ENCODE results near the gene TMEM200C. TPM values are rescaled to one million over a fixed set of nuclear protein-coding genes. Genes with fewer than 3 reads are reported as not detected.

Gene TMEM200C
- total and polyA plus RNA-seq, 9 of the 15 experiments (the other 6 are each of a cell fraction or from before 2014, with no cell fraction given): 0.04 TPM; not detected in 8

- no peak for FAIRE-seq
- no peak for TF ChIP-seq ZNF75A (CRISPR knock-in tag; IDR thresholded peaks at IDR 0.05)
- no peak for TF ChIP-seq U2AF2 (optimal IDR thresholded peaks at IDR 0.05; ENCODE audit: low read depth, low read length)
- no peak for TF ChIP-seq SRSF9 (IDR thresholded peaks at IDR 0.05; ENCODE audit: borderline replicate concordance, low read depth, low read length)
- TF ChIP-seq CC2D1A (IDR thresholded peaks at IDR 0.05): no peak
- TF ChIP-seq TAF1 (IDR thresholded peaks at IDR 0.05; ENCODE audit: control insufficient read depth, extremely low read depth, insufficient read depth, low read length, severe bottlenecking): no peak
- no peak for TF ChIP-seq HMGXB4 (CRISPR knock-in tag; IDR thresholded peaks at IDR 0.05)
- no peak for TF ChIP-seq ZNF79 (CRISPR knock-in tag; IDR thresholded peaks at IDR 0.05; ENCODE audit: low read depth)
- no peak for TF ChIP-seq EGR1 (conservative IDR thresholded peaks at IDR 0.05)
- no peak for TF ChIP-seq GABPA (tag; conservative IDR thresholded peaks at IDR 0.05; ENCODE audit: low read depth)
- TF ChIP-seq HDAC1 (IDR thresholded peaks at IDR 0.05): no peak
- no peak for TF ChIP-seq PURB (CRISPR knock-in tag; IDR thresholded peaks at IDR 0.05; ENCODE audit: low read depth)
- no peak for TF ChIP-seq BRD9 (IDR thresholded peaks at IDR 0.05; ENCODE audit: low read depth, partially characterized antibody)
- no peak for TF ChIP-seq HMG20B (CRISPR knock-in tag; IDR thresholded peaks at IDR 0.05)
- TF ChIP-seq MCM5 (IDR thresholded peaks at IDR 0.05; ENCODE audit: low read depth): no peak
- TF ChIP-seq HMG20A (CRISPR knock-in tag; conservative IDR thresholded peaks at IDR 0.05): no peak
- TF ChIP-seq MLLT1 (IDR thresholded peaks at IDR 0.05): no peak
- no peak for TF ChIP-seq ZBTB8A (IDR thresholded peaks at IDR 0.05; ENCODE audit: partially characterized antibody)
- no peak for TF ChIP-seq HDAC6 (IDR thresholded peaks at IDR 0.05; ENCODE audit: low read depth, low read length)
- Histone ChIP-seq H3K4me2 (ENCODE audit: insufficient read depth, low read length) (no peak overlapping the region), H3K9me1 (ENCODE audit: control insufficient read depth, insufficient read depth, low read length) (no peaks in the 10 kb centered on the region), H3K4me3 (no peak overlapping the region), H3K27me3 (ENCODE audit: control insufficient read depth in 2 of 2, insufficient read depth in 2 of 2, low read length in 2 of 2) (no peaks in the 10 kb centered on the region), H2AFZ (ENCODE audit: low read depth, low read length) (no peak overlapping the region), H3K4me1 (replicated peaks in 1 of 2; ENCODE audit: control insufficient read depth in 2 of 2, insufficient read depth in 2 of 2, low read length in 2 of 2) (no peaks in the 10 kb centered on the region), H3K9ac (ENCODE audit: insufficient read depth in 1 of 2, low read depth in 2 of 2, low read length in 2 of 2) (no peak overlapping the region), H3K79me2 (ENCODE audit: control insufficient read depth, insufficient read depth, low read length) (no peaks in the 10 kb centered on the region), H4K20me1 (replicated peaks; ENCODE audit: control insufficient read depth, insufficient read depth, low read length) (no peaks in the 10 kb centered on the region), H3K36me3 (ENCODE audit: control insufficient read depth, insufficient read depth, low read length) (no peaks in the 10 kb centered on the region), H3K27ac (ENCODE audit: extremely low read depth, low read depth, low read length) (no peak overlapping the region), H3K9me3 (replicated peaks; ENCODE audit: control insufficient read depth, insufficient read depth, low read depth, low read length) (no peaks in the 10 kb centered on the region)
- intact Hi-C loops (cut with micrococcal nuclease): loop anchor here (10.0 kb wide), 1 partner anchor 329 kb away; no protein-coding TSS in a partner anchor
- no peak for ATAC-seq
- POLR2A ChIA-PET: no interaction called here
- in situ Hi-C loops (cut with MboI): no loop called here
- no TSS peak for BruUV-seq (replicated peaks)
- CTCF ChIA-PET (ENCODE audit: low intra/inter-chr PET ratio): no interaction called here
- WGBS (ENCODE audit: insufficient coverage, low coverage, missing lambda C conversion rate): 3% methylated on average over 2 of the region's 2 CpGs
- no peak for DNase-seq (ENCODE audit: extremely low read depth in 1 of 4, low spot score in 3 of 4)
These were observed 10.0 kb downstream of the TMEM200C start for GRCh38 chr18:5885361-5885760.
